ENCODE data around the gene FCRL5.
"Not testable (repeated sequence)": the region's sequence is repeated elsewhere in the genome, so short reads cannot be mapped to it uniquely, and the experiment has no call there.

The FCRL5 gene

DNA sequence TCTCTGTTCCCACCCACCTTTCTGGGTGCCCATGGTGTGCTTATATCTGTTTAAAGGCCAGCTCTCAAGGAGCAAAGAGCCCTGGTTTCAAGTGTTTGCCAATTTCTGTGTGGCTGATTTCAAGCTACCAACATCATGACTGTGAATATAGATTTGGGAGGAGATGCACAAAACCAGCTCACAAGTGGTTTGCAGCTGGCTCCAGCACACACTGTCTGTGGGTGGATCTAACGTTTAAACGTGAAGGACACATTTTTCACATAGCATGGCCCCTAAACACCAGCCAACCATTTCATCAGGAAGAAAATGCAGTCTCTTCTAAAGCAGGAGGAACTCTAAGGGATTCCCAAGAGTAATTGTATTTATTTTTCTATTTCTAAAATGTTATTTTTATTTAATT is 65.2 kb downstream of the FCRL5 start:
- DNase-seq, result no peak

DNA sequence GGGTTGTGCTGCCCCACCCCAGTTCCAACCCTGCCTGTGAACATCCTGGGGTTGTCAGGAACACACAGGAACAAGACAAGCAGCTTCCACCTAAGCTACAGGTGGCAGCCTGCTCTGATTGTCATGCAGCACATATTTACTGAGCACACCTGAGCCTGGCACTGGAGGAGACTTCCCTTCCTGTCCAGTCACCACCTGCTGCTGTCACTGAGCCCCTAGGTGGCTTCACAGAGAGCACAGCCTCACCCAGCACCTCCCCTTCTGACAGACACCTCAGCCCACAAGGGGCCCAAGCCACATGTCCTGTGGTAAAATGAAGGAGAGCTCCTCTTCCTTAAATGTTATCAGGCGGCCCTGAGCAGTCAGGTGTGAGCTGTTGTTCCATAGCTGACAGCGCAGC is 65.9 kb downstream of the FCRL5 start:
- DNase-seq, result not testable (repeated sequence)

DNA sequence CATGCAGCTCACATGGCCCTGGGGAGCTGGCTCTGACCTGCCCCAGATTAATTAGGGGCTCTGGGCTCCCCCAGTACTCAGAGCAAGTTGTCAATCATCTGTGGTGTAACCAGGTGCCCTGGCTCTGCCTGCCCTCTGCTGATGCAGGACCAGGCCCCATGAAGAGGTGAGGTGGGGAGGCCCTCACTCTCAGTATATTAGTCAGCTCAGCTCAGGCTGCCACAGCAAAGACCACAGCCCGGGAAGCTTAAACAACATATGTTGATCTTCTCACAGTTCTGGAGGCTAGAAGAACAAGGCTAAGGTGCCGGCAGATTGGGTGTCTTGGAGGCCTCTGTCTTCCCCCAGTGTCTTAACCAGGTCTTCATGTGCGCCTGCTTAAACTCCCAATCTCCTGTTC is 66.5 kb downstream of the FCRL5 start:
- no peak for DNase-seq

DNA sequence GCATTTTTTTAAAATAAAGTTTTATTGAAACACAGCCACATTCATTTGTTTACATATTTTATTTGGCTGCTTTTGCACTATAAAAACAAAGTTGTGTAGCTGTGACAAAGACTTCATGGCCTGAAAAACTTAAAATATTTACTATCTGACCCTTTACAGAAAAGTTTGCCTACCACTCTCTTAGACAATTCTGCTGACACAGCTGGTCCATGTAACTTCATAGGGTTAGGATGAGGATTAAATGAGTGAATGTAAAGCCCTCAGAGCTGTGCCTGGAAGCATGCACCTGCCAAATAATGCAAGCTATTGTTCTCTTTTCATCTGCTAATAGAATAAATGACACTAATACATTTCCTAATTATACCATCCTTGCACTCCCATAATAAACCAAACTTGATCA is 67.7 kb downstream of the FCRL5 start:
- DNase-seq, result no peak

DNA sequence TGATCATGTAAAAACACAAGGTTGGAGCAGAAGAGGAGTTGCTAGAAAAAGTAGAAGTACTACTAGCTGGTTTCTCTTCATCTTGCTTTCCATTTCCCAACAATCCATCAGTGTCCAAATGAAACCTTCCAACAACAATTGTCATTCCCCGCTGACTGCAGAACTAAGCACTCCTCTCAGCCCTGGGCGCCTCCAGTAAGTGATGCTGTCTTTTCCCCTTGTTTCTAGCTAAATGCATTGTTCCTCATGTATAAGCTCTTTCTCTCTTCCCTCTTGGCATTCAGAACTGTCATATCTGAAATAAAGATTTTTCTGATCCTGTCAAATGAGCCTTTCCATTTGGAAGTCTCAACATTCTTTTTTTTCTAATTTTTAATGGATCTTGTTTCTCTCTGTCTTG is 68.7 kb downstream of the FCRL5 start:
- no peak for DNase-seq

DNA sequence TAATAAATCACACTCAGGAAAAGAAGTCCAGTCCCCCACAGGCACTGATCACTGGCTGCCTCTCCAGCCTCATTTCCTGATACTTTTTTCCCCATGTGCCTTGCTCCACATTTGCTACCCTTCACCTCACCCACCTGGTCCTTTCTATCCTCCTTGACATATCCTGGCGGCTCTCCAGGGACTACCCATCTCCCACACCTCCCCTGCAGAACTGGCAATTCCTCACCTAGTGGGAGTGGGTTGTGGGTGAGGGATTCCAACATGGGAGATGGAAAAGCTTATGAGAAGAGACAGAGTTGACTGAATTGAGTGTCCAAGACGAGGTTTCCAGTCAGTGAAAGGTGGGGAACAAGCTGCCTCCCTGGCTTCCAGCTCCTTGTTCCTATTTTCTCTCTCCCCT is 69.6 kb downstream of the FCRL5 start:
- no peak for DNase-seq

DNA sequence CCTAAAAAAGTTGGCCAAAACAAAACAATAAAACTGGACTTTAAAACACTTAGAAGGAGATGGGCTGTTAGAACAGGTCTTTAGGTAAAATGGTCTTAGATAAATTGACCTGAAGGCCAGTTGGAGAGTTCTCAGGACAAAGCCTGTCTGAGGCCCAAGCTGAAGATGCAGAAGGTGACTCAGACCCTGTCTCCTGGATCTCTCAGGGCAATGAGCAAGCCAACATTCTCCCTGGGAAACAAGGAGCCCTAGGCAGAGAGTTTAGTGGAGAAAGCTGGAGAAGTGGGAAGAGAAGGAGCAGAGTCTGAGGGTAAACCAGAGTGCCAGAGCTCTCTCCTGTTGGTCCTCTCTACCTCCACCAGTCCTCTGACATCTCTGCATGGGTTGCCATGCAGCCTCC is 70.1 kb downstream of the FCRL5 start:
- no peak for DNase-seq

DNA sequence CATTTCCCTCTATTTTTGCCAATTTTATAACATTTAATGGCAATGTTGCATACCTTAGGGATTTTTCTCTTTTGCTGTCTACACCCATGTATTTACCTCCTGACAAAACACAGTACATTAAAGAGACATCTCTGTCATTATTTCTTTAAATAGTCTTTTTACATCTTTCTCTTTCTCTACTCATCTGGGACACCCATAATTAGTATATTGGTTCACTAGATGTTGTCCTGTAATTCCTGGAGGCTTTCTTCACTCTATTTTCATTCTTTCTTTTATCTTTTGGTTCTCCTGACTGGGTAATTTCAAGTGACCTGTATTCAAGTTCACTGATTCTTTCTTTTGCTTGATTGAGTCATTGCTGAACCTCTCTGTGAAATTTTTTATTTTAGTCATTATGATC is 74.3 kb downstream of the FCRL5 start:
- DNase-seq, result no peak

DNA sequence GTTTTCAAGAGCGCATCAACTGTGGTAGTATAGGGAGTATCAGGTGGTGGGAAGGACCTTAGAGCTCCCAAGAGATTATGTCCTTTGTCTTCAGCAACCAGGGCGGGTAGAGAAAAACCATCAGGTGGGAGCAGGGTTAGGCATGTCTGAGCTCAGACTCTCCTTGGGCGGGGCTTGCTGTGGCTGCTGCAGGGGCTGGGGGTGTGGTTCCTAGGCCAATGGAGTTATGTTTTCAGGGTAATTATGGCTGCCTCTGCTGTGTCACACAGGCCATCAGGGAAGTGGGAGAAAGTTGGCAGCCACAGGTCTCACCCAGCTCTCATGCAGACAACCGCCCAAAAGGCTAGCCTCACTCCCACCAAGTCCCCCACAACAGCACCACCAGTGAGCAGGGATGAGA is 74.9 kb downstream of the FCRL5 start:
- DNase-seq, result no peak

DNA sequence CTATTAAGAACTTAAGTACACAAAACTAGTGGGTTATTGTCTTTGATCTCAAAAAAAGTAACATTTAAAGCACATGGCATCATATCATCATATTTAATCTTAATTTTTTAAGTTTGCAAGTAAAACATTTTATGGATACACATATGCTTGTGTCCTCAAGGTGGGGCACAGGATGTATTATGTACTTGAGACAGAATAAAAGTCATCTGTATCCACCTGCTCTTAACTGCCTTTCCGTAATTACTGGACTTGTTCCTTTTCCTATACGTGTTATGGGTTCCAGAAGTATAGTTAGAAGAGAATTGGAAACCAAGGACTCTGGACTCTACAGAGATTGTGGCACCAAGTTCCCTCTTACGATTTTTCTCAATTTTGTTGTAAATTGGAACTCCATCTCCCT is 79.4 kb downstream of the FCRL5 start:
- DNase-seq, result no peak

DNA sequence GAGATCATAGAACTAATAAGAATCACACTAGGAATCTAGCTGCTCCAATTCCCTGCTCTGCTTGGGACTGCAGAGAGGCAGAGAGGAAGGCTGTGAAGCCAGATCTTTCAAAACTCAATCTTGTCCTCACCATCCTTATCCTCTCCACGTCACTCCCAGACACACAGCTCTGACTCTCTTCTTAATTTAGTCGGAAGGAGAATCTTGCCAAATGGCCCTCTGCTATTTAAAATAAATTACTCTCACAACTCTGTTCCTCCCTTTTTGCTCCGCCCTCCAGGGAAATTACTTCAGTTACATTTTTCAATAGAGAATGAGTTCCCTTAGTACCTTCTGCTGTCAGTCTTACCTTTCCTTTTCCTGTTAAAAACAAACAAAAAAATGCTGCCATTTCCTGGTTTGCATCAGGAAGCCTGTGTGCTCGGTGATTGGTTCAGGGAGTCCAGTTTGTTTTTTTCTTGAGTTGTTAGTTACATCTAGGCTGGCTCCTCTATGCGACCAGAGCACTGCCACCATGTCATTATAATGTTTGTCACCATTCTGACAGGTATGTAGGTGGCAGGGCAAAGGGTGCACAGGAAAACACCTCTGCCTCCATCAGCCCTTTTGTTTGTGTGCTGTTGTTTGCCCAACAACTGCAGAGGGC is 80.1 kb downstream of the FCRL5 start:
- DNase-seq, result no peak

DNA sequence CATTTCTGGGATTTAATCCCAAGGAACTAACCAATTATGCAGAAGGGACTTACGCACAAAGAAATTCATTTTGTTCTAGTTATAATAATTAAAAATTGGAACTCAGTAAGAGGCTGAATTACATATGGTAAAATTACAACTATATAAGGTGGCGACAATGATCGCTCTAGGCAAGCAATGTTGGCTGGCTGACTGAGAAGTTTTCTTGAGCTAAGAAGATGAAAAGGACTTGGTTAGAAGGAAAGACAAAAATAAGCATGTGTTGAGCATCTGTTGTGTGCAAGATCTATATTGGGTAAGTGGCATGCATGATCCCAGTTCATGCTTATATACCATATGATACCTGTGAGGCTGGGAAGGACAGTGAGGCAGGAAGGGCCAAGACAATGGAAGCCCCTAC is 80.8 kb downstream of the FCRL5 start:
- DNase-seq, result no peak

DNA sequence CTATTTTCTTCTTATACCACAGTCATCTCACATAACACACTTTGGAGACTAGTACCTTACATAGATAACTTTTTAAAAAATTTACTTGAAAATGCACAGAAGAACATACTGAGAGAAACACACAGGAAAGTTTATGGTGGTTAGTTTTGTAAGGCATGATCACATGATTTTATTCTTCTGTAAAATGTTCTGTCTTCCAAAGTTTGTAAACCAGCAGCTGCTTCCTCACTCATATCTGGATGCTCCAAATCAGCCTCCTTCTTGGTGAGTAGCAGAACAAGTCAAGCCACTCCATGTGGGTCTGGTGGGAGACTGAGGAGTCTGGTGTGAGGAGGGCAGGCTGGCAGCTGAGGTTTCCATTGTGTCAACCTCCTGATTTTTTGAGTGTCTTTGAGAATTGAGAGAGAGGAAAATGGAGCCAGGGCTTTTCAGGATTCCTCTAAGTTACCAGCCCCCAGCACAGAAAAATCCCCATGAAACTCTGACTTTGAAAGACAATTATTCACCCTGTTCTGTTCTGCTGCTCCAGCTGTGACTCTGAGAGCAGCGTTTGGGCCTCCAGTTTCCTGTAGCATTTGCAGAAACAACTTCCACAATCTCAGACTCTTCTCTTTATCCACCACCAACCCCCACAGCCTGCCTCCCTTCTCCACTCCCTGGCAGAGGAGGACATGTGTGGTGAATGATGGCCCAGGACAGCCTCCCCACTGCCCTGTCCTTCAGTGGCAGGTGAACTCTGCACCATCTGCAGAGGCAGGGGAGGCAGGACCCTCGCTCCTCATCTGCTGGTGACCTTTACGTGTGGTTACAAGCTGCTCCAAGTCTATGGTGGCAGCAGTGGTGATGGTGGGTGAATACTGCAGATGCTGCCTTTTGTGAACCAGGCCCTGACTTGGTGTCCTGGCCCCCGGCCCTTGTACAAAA is 82.3 kb downstream of the FCRL5 start:
- no peak for DNase-seq

DNA sequence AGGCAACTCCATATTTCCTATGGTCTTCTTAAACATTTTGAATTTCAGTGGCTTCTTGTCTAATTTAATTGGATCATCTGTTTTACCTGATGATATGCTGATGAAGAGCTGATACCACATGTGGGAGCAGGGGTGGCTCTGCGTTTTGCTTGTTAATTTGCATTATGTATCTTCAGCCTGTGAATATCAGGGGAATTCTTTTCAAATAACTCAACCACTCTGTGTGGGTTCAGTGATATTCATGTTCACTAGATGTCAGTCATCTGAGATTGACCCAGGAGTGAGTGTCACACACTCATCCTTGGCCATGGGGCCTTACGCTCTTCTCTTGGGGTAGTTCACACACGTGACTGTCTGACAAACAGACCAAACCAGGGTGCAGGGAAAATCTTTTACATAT is 83.0 kb downstream of the FCRL5 start:
- DNase-seq, result no peak

DNA sequence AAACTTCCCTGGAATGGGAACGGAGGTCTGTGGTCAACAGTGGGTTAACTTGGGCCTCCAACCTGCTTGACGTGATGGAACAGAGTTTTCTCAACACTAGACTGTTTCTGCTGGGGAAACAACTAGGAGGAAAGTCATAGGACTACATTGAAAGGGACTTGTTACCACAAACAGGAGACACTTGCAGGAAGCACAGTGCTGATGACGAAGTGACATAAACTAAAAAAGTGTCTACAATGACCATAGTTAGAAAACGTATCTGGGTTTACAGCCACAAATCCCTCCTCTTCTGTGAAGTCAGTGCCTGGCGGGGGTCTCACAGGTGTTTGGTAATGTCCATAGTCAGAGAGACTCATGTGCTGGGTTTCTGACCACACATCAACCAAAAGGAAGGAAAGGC is 86.3 kb downstream of the FCRL5 start:
- no peak for DNase-seq

Measured in NCI-H2227 treated with DMSO at 0.1 percent for 48 hours (cell line).